Stimulated activated naive CD4-positive, alpha-beta T cell (primary cell): ENCODE data around the gene PVR.
"Not testable (repeated sequence)": the region's sequence is repeated elsewhere in the genome, so short reads cannot be mapped to it uniquely, and the experiment has no call there.

Experiments
- DNase-seq, 6 experiments: peaks; one replicate each; lab custom pipeline; 2025; lab: John Stamatoyannopoulos, UW

PVR gene

DNA sequence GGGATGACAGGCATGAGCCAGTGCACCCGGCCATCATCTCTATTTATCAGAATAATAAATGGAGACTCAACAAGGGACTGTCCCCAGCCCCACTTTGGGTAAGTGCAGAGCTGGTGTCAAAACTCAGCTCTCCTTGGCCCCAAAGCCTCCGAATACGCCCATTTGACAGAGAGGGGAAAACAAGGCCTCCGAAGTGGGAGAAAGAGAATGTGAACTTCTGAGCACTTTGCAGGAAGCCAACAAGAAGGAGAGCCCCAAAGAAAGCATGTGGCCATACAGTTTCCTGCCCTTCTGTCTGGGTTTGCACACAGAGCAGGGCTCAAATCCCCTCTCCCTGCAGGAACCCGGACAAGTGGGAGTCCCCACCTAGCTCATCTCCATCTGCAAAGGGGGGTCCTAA lies 56.8 kb downstream of the PVR start:
- no peak for DNase-seq

GRCh38 chr19:44701228-44701627 lies 57.5 kb downstream of the PVR start:
- no peak for DNase-seq

GRCh38 chr19:44702551-44703176 lies 59.0 kb downstream of the PVR start:
- no peak for DNase-seq

DNA sequence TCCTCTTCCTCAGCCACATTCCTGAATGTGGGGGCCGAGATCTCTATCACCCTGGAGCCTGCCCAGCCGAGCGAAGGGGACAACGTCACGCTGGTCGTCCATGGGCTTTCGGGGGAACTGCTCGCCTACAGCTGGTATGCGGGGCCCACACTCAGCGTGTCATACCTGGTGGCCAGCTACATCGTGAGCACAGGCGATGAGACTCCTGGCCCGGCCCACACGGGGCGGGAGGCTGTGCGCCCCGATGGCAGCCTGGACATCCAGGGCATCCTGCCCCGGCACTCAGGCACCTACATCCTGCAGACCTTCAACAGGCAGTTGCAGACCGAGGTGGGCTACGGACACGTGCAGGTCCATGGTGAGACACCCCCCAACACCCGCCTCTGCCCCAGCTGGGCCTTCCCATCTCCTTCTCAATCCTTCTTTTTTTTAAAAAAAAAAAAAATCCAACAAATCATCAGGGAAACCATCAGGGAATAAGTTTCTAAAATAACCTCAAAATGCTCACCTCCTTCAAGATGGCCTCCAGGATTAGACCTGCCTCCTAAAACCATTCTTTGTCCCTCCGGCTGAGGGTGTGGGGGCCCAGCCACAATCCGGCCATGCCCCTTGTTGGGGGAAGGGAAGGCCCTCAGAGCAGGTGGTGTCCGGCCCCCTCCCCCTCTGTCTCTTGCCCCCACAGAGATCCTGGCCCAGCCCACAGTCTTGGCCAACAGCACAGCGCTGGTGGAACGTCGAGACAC lies 59.8 kb downstream of the PVR start:
- DNase-seq, result no peak

- no peak for DNase-seq
Observed at GRCh38 chr19:44704982-44705381, 61.3 kb downstream of the PVR start.

DNA sequence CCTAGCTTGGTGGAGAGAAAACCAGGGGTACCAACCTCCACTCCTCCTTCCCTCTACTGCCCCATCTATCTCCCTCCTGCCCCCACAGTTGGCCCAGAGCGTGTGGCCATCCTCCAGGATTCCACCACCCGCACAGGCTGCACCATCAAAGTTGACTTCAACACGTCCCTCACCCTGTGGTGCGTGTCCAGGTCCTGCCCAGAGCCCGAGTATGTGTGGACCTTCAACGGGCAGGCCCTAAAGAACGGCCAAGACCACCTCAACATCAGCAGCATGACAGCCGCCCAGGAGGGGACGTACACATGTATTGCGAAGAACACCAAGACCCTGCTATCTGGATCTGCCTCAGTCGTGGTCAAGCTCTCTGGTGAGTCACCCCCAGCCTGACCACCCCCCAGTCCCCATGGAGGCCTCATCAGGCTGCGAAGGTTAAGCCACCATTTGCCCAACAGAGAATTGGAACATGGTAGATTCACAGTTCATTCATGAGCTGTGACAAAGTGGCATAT lies 61.8 kb downstream of the PVR start:
- no peak for DNase-seq

- DNase-seq, result no peak
Observed at GRCh38 chr19:44706506-44707236, 63.0 kb downstream of the PVR start.

GRCh38 chr19:44707794-44708193 lies 64.1 kb downstream of the PVR start:
- DNase-seq, result no peak

DNA sequence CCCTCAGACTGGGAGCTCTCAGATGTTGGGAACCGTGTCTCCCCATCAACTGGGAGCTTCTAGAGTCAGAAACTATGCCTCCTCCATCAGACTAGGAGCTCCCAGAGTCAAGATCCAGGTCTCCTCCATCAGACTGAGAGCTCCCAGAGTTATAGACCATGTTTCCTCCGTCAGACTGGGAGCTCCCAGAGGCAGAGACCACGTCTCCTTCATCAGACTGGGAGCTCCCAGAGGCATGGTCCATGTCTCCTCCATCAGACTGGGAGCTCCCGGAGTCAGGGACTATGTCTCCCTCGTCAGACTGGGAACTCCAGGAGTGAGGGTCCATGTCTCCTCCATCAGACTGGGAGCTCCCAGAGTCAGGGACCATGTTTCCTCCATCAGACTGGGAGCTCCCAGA lies 65.2 kb downstream of the PVR start:
- DNase-seq, result no peak

- not testable (repeated sequence) for DNase-seq
Observed at GRCh38 chr19:44709434-44710266, 65.9 kb downstream of the PVR start.

- no peak for DNase-seq
Observed at GRCh38 chr19:44710483-44710882, 66.8 kb downstream of the PVR start.

DNA sequence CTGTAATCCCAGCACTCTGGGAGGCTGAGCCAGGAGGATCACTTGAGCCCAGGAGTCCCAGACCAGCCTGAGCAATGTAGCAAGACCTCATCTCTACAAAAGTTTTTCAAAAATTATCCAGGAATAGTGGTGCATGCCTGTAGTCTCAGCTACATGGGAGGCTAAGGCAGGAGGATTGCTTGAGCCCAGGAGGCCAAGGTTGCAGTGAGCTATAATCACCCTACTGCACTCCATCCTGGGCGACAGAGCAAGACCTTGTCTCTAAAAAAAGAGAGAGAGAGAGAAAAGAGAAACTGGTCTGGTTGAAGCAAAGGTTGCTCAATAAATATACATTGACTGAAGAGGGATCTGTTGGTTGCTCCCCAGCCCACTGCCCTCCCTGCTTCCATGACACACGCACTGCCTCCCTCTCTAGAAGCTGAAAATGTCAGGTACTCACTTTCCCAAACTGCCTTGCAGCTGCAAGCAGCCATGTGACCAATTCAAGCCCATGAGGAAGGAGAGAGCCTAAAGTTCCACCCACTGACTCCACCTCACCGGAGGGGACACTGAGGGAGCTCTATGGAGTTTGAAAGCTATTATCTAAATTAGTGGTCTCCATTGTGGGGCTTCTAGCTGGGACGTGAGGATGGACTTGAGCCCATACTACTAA lies 69.3 kb downstream of the PVR start:
- DNase-seq, result no peak
